Fibroblast of mammary gland (primary cell): Measurements from ENCODE around the gene FBXL15.
A peak's percentile ranks its signal among the peaks of the same experiment; 100 is the strongest.

Source experiments
- DNase-seq: peaks from one replicate; pipeline ENCODE4 v3.0.0-alpha.2; 2010; ENCODE audit warnings: low read depth
- H3K4me3 ChIP-seq: 2 replicates; pipeline ENCODE4 v1.5.1; 2011; ENCODE audit warnings: low read depth, mild to moderate bottlenecking, low read length, moderate library complexity; ENCODE audit not compliant: control insufficient read depth
- CTCF ChIP-seq: conservative IDR thresholded peaks from 2 replicates; pipeline ENCODE4 v1.5.1; 2011; ENCODE audit warnings: low read depth, low read length, inconsistent platforms; ENCODE audit not compliant: control insufficient read depth, insufficient read depth

The FBXL15 gene

GRCh38 chr10:102461187-102462054, 40.8 kb downstream of the FBXL15 start:
- peak; percentile 63 for DNase-seq
- no peak for TF ChIP-seq CTCF
- peak overlapping the region; percentile 55 for H3K4me3 ChIP-seq

- TF ChIP-seq CTCF: no peak
- no peak overlapping the region for H3K4me3 ChIP-seq
Observed at GRCh38 chr10:102462512-102463054, 41.9 kb downstream of the FBXL15 start.

GRCh38 chr10:102463983-102464382, 43.3 kb downstream of the FBXL15 start:
- TF ChIP-seq CTCF: no peak
- no peak overlapping the region for H3K4me3 ChIP-seq

More at GRCh38 chr10:102462512-102463054, 41.9 kb downstream of the FBXL15 start:
- no peak for DNase-seq

GRCh38 chr10:102465466-102465865, 44.8 kb downstream of the FBXL15 start:
- DNase-seq: no peak
- TF ChIP-seq CTCF: no peak

More at GRCh38 chr10:102463983-102464382, 43.3 kb downstream of the FBXL15 start:
- DNase-seq: no peak

GRCh38 chr10:102467318-102467717, 46.7 kb downstream of the FBXL15 start:
- H3K4me3 ChIP-seq: no peak overlapping the region
- TF ChIP-seq CTCF: no peak
- no peak for DNase-seq

More at GRCh38 chr10:102465466-102465865, 44.8 kb downstream of the FBXL15 start:
- H3K4me3 ChIP-seq: no peak overlapping the region

- no peak for DNase-seq
- no peak overlapping the region for H3K4me3 ChIP-seq
- no peak for TF ChIP-seq CTCF
Observed at GRCh38 chr10:102467971-102468438, 47.4 kb downstream of the FBXL15 start.
